Panc1 (cell line): ENCODE measurements around the gene AKR1B1. TPM values are rescaled to one million over a fixed set of nuclear protein-coding genes. Genes with fewer than 3 reads are reported as not detected.
A peak's percentile ranks its signal among the peaks of the same experiment; 100 is the strongest.

Source experiments
- ATAC-seq: fragments of 200-7000 bp; cut with Tn5 transposase; 2 replicates; pipeline ENCODE4 v1.9.1; 2020; ENCODE audit warnings: mild to moderate bottlenecking, moderate library complexity
- BruUV-seq: library from RNA; stranded (reverse); fragments of 400-500 nt; replicated peaks from 2 replicates; lab custom pipeline; 2021; lab: Mats Ljungman, UMichigan
- CTCF ChIA-PET: fragments of 300-600 bp; sonication (Branson Sonifier 250); formaldehyde crosslinking; loops from one replicate; lab custom pipeline; 2022; ENCODE audit warnings: antibody characterized with exemption; lab: Charles Lee
- POLR2A ChIA-PET: fragments of 300-600 bp; sonication (Branson Sonifier 250); formaldehyde crosslinking; loops from one replicate; lab custom pipeline; 2022; ENCODE audit warnings: antibody characterized with exemption; lab: Charles Lee
- DNase-seq: peaks from one replicate; pipeline ENCODE4 v3.0.0-alpha.2; 2010; ENCODE audit warnings: low read depth, low spot score
- H3K27ac ChIP-seq: 2 replicates; pipeline ENCODE4 v1.5.1; 2011; ENCODE audit warnings: mild to moderate bottlenecking, low read length, inconsistent platforms
- H3K27me3 ChIP-seq: fragments of 200-500 bp; sonication (Bioruptor generic); 2 replicates; pipeline ENCODE4 v1.6.0; 2014; ENCODE audit warnings: low read length, inconsistent platforms; ENCODE audit not compliant: control insufficient read depth, insufficient read depth
- H3K36me3 ChIP-seq: fragments of 200-500 bp; sonication (Bioruptor generic); 2 replicates; pipeline ENCODE4 v1.5.1; 2014; ENCODE audit warnings: inconsistent platforms, mild to moderate bottlenecking, low read length, moderate library complexity; ENCODE audit not compliant: control insufficient read depth, insufficient read depth
- H3K4me1 ChIP-seq: 2 replicates; pipeline ENCODE4 v1.5.1; 2011; ENCODE audit warnings: inconsistent platforms, mild to moderate bottlenecking, low read length, moderate library complexity; ENCODE audit not compliant: control insufficient read depth, insufficient read depth
- H3K4me3 ChIP-seq, 2 experiments: 2 replicates each; pipeline ENCODE4 v1.5.1; 2011 to 2012; ENCODE audit warnings: low read depth in 2 of 2, low read length in 2 of 2, mild to moderate bottlenecking in 2 of 2, inconsistent platforms in 1 of 2, moderate library complexity in 1 of 2
- H3K9me3 ChIP-seq: fragments of 200-500 bp; sonication (Bioruptor generic); 2 replicates; pipeline ENCODE4 v1.5.1; 2014; ENCODE audit warnings: low read depth, mild to moderate bottlenecking, inconsistent platforms, low read length, moderate library complexity; ENCODE audit not compliant: control insufficient read depth, insufficient read depth
- POLR2AphosphoS5 ChIP-seq: IDR thresholded peaks from 2 replicates; pipeline ENCODE4 v1.6.1; 2012; ENCODE audit warnings: mild to moderate bottlenecking, low read depth, low read length, moderate library complexity
- SIN3A ChIP-seq: IDR thresholded peaks from 2 replicates; pipeline ENCODE4 v1.6.1; 2012; ENCODE audit warnings: low read depth, mild to moderate bottlenecking, low read length, moderate library complexity, borderline replicate concordance; ENCODE audit not compliant: insufficient read depth
- TCF7L2 ChIP-seq: IDR thresholded peaks from 2 replicates; pipeline ENCODE4 v1.6.1; 2011; ENCODE audit warnings: mild to moderate bottlenecking, low read depth, low read length, inconsistent platforms
- in situ Hi-C: cut with HindIII; loops from 2 replicates; pipeline ENCODE4 v1.10.0; 2016; ENCODE audit warnings: low sequenced_read_pairs, low pct_unique_long_range_greater_than_20kb
- intact Hi-C: fragments of 100-400 bp; cut with micrococcal nuclease; formaldehyde crosslinking; loops from one replicate; pipeline ENCODE4 v1.10.0; 2022; ENCODE audit not compliant: unreplicated experiment
- total RNA-seq: library from RNA; stranded (reverse); gene quantifications from one replicate; pipeline ENCODE4 v1.2.1, GENCODE V29; 2021; ENCODE audit not compliant: unreplicated experiment
- TF ChIP-seq, protein P1 (sequence below): fragments of 450-650 bp; IDR thresholded peaks from 2 replicates; pipeline ENCODE4 v1.5.1; 2017; ENCODE audit warnings: mild to moderate bottlenecking
- TF ChIP-seq, protein P2 (sequence below), 2 experiments: IDR thresholded peaks; 2 replicates each; pipeline ENCODE4 v1.6.1; 2011 to 2012; ENCODE audit warnings: low read depth in 2 of 2, control low read depth in 1 of 2, low read length in 1 of 2, mild to moderate bottlenecking in 1 of 2, moderate library complexity in 1 of 2; ENCODE audit not compliant: insufficient read depth in 1 of 2

The AKR1B1 gene
- total RNA-seq, 1 experiment from 2014 or later, result 83.2 TPM

DNA sequence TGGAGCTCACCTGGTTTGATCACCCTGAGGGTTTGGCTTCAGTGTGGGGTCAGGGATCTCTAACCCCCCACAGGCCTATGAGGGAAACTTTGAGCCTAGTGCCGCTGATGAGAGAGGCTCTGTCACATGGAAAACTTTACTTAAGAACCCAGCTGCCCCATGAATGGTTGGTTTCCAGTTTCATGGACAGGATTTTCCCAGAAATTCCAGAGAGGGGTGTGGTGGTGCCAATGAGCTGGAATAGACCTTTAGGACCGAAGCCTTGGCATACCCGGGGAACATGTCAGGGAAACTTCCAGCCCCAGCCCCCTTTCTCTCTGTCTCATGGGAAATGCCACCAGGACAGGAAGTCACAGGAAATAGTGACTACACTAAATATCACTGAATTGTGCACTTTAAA, 36.9 kb downstream of the AKR1B1 start:
- in situ Hi-C loops, result no loop called here
- Histone ChIP-seq H3K4me3 (no peak overlapping the region), H3K4me1 (no peaks in the 10 kb centered on the region; the same call in 1 of the 2 replicates), H3K9me3 (no peaks in the 10 kb centered on the region), H3K36me3 (no peaks in the 10 kb centered on the region), H3K27ac (no peak overlapping the region), H3K27me3 (no peaks in the 10 kb centered on the region; the same call in 1 of the 2 replicates)
- ChIA-PET CTCF (interaction anchor here (0.6 kb wide), 1 partner anchor 167 kb away, joined by 3 read pairs; no protein-coding TSS in a partner anchor), POLR2A (no interaction called here)
- BruUV-seq, result no TSS peak
- intact Hi-C loops, result no loop called here
- ATAC-seq (no peak), DNase-seq (no peak)
- no peak for TF ChIP-seq TCF7L2
- no peak for TF ChIP-seq POLR2AphosphoS5
- TF ChIP-seq SIN3A, result no peak
- TF ChIP-seq, protein P1, sequence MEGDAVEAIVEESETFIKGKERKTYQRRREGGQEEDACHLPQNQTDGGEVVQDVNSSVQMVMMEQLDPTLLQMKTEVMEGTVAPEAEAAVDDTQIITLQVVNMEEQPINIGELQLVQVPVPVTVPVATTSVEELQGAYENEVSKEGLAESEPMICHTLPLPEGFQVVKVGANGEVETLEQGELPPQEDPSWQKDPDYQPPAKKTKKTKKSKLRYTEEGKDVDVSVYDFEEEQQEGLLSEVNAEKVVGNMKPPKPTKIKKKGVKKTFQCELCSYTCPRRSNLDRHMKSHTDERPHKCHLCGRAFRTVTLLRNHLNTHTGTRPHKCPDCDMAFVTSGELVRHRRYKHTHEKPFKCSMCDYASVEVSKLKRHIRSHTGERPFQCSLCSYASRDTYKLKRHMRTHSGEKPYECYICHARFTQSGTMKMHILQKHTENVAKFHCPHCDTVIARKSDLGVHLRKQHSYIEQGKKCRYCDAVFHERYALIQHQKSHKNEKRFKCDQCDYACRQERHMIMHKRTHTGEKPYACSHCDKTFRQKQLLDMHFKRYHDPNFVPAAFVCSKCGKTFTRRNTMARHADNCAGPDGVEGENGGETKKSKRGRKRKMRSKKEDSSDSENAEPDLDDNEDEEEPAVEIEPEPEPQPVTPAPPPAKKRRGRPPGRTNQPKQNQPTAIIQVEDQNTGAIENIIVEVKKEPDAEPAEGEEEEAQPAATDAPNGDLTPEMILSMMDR, result no peak
- TF ChIP-seq, protein P2, sequence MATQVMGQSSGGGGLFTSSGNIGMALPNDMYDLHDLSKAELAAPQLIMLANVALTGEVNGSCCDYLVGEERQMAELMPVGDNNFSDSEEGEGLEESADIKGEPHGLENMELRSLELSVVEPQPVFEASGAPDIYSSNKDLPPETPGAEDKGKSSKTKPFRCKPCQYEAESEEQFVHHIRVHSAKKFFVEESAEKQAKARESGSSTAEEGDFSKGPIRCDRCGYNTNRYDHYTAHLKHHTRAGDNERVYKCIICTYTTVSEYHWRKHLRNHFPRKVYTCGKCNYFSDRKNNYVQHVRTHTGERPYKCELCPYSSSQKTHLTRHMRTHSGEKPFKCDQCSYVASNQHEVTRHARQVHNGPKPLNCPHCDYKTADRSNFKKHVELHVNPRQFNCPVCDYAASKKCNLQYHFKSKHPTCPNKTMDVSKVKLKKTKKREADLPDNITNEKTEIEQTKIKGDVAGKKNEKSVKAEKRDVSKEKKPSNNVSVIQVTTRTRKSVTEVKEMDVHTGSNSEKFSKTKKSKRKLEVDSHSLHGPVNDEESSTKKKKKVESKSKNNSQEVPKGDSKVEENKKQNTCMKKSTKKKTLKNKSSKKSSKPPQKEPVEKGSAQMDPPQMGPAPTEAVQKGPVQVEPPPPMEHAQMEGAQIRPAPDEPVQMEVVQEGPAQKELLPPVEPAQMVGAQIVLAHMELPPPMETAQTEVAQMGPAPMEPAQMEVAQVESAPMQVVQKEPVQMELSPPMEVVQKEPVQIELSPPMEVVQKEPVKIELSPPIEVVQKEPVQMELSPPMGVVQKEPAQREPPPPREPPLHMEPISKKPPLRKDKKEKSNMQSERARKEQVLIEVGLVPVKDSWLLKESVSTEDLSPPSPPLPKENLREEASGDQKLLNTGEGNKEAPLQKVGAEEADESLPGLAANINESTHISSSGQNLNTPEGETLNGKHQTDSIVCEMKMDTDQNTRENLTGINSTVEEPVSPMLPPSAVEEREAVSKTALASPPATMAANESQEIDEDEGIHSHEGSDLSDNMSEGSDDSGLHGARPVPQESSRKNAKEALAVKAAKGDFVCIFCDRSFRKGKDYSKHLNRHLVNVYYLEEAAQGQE (IDR thresholded peaks at IDR 0.05; ENCODE audit: insufficient read depth in 1 of 2, low read depth in 2 of 2, low read length in 1 of 2), result no peak

DNA sequence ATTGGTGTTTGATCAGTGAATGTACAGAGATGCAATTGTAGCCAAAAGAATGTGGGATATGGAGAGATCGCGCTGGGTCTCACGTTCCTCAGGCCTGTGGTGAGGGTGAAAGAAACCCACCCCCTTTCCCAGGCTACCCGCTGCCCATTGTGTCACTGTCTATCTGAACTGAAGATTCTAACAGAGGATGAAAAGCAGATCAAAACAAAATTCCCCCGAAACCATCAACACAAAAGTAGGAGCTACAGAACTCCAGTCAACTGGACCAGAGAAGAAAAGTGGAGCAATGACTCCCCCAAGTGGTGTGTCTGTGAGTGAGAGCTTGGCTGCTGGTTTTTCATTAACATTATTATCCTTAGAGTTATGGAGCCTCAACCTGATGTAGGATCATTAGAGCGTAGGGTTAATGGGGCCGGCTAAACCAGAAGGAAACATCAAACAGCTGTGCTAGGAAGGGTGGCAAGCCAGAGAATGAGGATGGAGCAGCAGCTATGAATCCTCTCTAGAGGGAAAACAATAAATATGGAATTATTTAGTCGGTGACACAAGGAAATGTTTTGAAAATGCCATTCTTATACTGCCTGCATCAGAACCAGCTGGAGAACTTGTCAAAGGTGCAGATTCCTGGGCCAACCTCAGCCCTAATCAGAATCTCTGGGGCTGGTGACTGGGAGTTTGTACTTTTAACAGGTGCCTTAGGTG, 38.3 kb downstream of the AKR1B1 start:
- Histone ChIP-seq H3K27ac (no peak overlapping the region), H3K36me3 (no peaks in the 10 kb centered on the region), H3K4me1 (no peaks in the 10 kb centered on the region; the same call in 1 of the 2 replicates), H3K4me3 (no peak overlapping the region), H3K27me3 (no peaks in the 10 kb centered on the region; the same call in 1 of the 2 replicates), H3K9me3 (no peaks in the 10 kb centered on the region)
- ChIA-PET POLR2A (no interaction called here), CTCF (interaction anchor here (1.1 kb wide), 1 partner anchor 12 kb away, joined by 3 read pairs; no protein-coding TSS in a partner anchor)
- intact Hi-C loops, result no loop called here
- no peak; the same call in none of the 2 replicates for ATAC-seq
- peak; percentile 47 for DNase-seq
- in situ Hi-C loops, result no loop called here
- no TSS peak for BruUV-seq
- TF ChIP-seq SIN3A, result no peak
- TF ChIP-seq, protein P1, result peak; percentile 75
